ENCODE data around the gene CDHR5.
A peak's percentile ranks its signal among the peaks of the same experiment; 100 is the strongest.

Gene CDHR5

GRCh38 chr11:617199-617911 lies 7.4 kb downstream of the CDHR5 start:
- no peak overlapping the region for H3K4me2 ChIP-seq (ENCODE audit: low read length)
- H3K9ac ChIP-seq: no peak overlapping the region
- H3K27ac ChIP-seq: no peak overlapping the region
- no peaks in the 10 kb centered on the region for H3K9me3 ChIP-seq (ENCODE audit: control insufficient read depth, low read length)
- H3K4me3 ChIP-seq (ENCODE audit: low read depth, low read length): no peak overlapping the region
- H3K4me1 ChIP-seq: no peaks in the 10 kb centered on the region
- H3K27me3 ChIP-seq (ENCODE audit: control insufficient read depth, insufficient read depth, low read length): no peaks in the 10 kb centered on the region
- TF ChIP-seq, protein P1, sequence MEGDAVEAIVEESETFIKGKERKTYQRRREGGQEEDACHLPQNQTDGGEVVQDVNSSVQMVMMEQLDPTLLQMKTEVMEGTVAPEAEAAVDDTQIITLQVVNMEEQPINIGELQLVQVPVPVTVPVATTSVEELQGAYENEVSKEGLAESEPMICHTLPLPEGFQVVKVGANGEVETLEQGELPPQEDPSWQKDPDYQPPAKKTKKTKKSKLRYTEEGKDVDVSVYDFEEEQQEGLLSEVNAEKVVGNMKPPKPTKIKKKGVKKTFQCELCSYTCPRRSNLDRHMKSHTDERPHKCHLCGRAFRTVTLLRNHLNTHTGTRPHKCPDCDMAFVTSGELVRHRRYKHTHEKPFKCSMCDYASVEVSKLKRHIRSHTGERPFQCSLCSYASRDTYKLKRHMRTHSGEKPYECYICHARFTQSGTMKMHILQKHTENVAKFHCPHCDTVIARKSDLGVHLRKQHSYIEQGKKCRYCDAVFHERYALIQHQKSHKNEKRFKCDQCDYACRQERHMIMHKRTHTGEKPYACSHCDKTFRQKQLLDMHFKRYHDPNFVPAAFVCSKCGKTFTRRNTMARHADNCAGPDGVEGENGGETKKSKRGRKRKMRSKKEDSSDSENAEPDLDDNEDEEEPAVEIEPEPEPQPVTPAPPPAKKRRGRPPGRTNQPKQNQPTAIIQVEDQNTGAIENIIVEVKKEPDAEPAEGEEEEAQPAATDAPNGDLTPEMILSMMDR (IDR thresholded peaks at IDR 0.05): no peak
- H3K79me2 ChIP-seq: no peaks in the 10 kb centered on the region
- H2AFZ ChIP-seq: no peak overlapping the region
- H3K36me3 ChIP-seq (ENCODE audit: control insufficient read depth, insufficient read depth, low read length): no peaks in the 10 kb centered on the region

GRCh38 chr11:616320-617198 lies 8.2 kb downstream of the CDHR5 start:
- no peaks in the 10 kb centered on the region for H3K9me3 ChIP-seq (ENCODE audit: control insufficient read depth, low read length)
- peak overlapping the region; percentile 29 for H3K27ac ChIP-seq

GRCh38 chr11:615504-616319 lies 9.0 kb downstream of the CDHR5 start, which contains the start of gene IRF7:
Gene IRF7 (minus strand): TSS chr11:615950. CDS start chr11:615364, 586 bp downstream.
- Histone ChIP-seq H3K27ac (peak within 1 kb of the TSS; percentile 85), H2AFZ (no peak within 1 kb of the TSS), H3K36me3 (ENCODE audit: control insufficient read depth, insufficient read depth, low read length) (no peaks in the 10 kb centered on the region), H3K4me2 (ENCODE audit: low read length) (peak within 1 kb of the TSS; percentile 93), H3K79me2 (no peaks in the 10 kb centered on the region), H3K27me3 (ENCODE audit: control insufficient read depth, insufficient read depth, low read length) (no peaks in the 10 kb centered on the region), H3K9me3 (ENCODE audit: control insufficient read depth, low read length) (no peaks in the 10 kb centered on the region), H3K9ac (no peak within 1 kb of the TSS), H3K4me1 (no peaks in the 10 kb centered on the region), H3K4me3 (ENCODE audit: low read depth, low read length) (peak within 1 kb of the TSS; percentile 78)
- TF ChIP-seq, protein P1 (IDR thresholded peaks at IDR 0.05): no peak

More at GRCh38 chr11:616320-617198, 8.2 kb downstream of the CDHR5 start:
- no peaks in the 10 kb centered on the region for H3K79me2 ChIP-seq
- H3K4me2 ChIP-seq (ENCODE audit: low read length): peak overlapping the region; percentile 93
- no peaks in the 10 kb centered on the region for H3K27me3 ChIP-seq (ENCODE audit: control insufficient read depth, insufficient read depth, low read length)
- no peak overlapping the region for H2AFZ ChIP-seq
- H3K36me3 ChIP-seq (ENCODE audit: control insufficient read depth, insufficient read depth, low read length): no peaks in the 10 kb centered on the region
- no peaks in the 10 kb centered on the region for H3K4me1 ChIP-seq
- no peak overlapping the region for H3K9ac ChIP-seq
- TF ChIP-seq, protein P1 (IDR thresholded peaks at IDR 0.05): no peak
- peak overlapping the region; percentile 78 for H3K4me3 ChIP-seq (ENCODE audit: low read depth, low read length)

GRCh38 chr11:614623-615503 lies 9.9 kb downstream of the CDHR5 start:
- no peak overlapping the region for H3K9ac ChIP-seq
- peak overlapping the region; percentile 78 for H3K4me3 ChIP-seq (ENCODE audit: low read depth, low read length)
- peak overlapping the region; percentile 93 for H3K4me2 ChIP-seq (ENCODE audit: low read length)
- TF ChIP-seq, protein P1 (IDR thresholded peaks at IDR 0.05): no peak
- H3K4me1 ChIP-seq: no peaks in the 10 kb centered on the region
- H3K79me2 ChIP-seq: no peaks in the 10 kb centered on the region
- peak overlapping the region; percentile 85 for H3K27ac ChIP-seq
- no peak overlapping the region for H2AFZ ChIP-seq
- H3K27me3 ChIP-seq (ENCODE audit: control insufficient read depth, insufficient read depth, low read length): no peaks in the 10 kb centered on the region
- H3K9me3 ChIP-seq (ENCODE audit: control insufficient read depth, low read length): no peaks in the 10 kb centered on the region
- H3K36me3 ChIP-seq (ENCODE audit: control insufficient read depth, insufficient read depth, low read length): no peaks in the 10 kb centered on the region
